ENCODE data around the gene CACNA2D2. TPM values are rescaled to one million over a fixed set of nuclear protein-coding genes. Genes with fewer than 3 reads are reported as not detected.

CACNA2D2 gene
- total RNA-seq, 1 donor from 2014 or later = 0.24 TPM

DNA sequence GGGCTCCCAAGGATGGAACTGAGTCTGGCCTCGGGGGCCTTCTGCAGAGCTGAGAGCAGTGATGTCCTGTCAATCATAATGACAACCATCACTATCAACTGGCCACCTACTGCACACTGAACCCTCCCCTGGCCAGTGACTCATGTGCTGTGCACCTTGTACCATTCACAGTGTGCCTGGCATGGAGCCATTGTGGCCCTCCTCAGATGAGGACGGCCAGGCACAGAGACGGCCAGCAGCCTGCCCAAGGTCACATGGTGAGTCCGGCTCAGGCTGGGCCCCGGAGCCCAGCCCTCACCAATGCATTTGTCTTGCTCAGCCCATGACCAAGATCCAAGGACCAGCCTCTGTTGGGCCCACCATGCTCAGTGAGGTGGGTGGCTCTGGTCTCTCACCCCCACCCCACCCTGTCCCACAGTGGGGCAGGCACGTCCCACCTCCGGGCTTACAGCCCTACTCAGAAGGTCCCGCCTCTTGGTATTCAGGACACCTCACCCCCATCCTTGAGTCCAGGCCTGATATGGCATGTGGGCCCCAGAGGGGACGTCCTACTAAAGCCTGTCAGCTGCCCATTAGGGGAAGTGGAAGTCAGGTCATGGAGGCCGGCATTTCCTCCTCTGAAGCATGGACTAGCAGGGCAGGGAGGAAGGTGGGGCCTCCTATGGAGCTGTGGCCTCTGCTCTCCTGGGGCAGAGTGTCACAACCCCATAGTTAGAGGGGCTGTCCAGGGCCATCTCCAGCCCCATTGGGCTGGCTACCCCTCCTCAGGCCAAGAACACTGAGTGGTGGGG is 108.2 kb downstream of the CACNA2D2 start:
- DNase-seq (ENCODE audit: low spot score) = no peak

GRCh38 chr3:50393061-50393460 is 110.4 kb downstream of the CACNA2D2 start:
- DNase-seq (ENCODE audit: low spot score) = no peak

GRCh38 chr3:50392101-50392715 is 111.2 kb downstream of the CACNA2D2 start:
- DNase-seq (ENCODE audit: low spot score) = no peak

GRCh38 chr3:50390508-50391224 is 112.8 kb downstream of the CACNA2D2 start:
- no peak for DNase-seq (ENCODE audit: low spot score)

DNA sequence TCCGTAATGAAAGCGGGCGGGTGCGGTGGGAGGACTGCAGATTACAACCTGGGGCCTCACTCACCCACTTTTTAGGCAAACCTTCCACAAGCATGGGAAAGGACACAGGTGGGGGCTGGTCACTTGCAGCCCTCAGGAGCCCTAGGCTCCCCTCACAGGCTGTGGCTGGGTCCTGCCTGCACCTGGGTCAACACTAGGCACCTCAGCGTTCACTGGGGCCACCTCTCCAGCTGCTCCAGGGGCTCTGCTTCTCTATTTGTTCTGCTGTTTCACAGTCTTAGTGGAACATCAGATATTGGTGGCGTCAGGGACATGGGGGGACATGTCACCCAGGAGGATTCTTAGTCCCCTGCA is 114.0 kb downstream of the CACNA2D2 start:
- no peak for DNase-seq (ENCODE audit: low spot score)

GRCh38 chr3:50388720-50389413 is 114.6 kb downstream of the CACNA2D2 start:
- no peak for DNase-seq (ENCODE audit: low spot score)

DNA sequence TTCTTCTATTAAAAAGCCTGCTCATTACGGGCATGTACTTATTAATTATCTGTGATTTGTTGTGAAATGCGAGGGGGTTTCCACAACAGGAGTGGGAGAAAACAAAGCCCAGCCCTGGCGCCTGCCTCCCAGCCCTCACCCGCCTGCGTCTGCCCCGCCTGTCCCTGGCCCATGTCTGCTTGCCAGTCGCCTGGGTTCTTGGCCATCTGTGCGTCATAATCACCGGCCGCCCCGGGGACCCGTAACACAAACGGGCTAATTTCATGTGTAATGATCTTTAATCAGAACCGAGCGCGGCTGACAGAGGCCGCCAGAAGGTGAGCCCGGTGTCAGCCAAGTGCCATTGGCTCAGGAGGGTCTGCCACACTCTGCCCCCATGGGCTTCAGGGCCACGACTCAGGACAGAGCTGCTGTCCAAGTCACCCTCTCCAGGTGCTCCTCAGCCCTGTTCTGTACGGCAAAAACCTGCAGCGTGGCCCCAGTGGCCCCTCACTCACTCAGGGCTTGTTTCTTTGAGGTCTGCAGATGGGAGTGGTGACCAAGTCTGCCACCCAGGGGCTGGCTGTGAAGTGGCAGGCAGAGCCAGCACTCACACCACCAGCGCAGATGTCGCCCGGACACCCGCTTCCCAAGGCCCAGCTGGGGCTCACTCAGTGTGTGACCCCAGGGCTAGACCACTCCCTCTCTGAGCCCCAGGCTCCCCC is 115.3 kb downstream of the CACNA2D2 start:
- no peak for DNase-seq (ENCODE audit: low spot score)

GRCh38 chr3:50385754-50386153 is 117.7 kb downstream of the CACNA2D2 start:
- no peak for DNase-seq (ENCODE audit: low spot score)

DNA sequence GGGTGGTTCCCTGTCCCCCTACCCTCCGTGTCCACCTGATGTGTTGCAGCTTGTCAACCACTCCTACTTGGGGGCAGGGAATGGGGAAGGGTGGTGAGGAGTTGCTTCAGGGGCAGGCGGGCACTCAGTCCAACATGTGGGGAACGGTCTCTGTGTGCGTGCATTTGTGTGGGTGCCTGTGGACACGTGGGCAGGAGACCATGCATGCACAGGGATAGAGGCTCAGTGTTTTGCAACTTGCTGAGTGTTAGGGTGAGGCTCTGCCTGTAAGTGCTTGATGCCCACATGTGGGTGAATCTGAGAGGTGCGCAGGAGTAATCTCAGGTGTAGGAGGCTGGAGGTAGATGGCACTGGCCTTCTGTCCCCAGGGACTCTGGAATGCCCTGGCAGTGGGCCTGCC is 119.7 kb downstream of the CACNA2D2 start:
- DNase-seq (ENCODE audit: low spot score) = no peak

- no peak for DNase-seq (ENCODE audit: low spot score)
Observed at GRCh38 chr3:50382722-50383121, 120.7 kb downstream of the CACNA2D2 start.

GRCh38 chr3:50381383-50381782 is 122.1 kb downstream of the CACNA2D2 start:
- DNase-seq (ENCODE audit: low spot score) = no peak

DNA sequence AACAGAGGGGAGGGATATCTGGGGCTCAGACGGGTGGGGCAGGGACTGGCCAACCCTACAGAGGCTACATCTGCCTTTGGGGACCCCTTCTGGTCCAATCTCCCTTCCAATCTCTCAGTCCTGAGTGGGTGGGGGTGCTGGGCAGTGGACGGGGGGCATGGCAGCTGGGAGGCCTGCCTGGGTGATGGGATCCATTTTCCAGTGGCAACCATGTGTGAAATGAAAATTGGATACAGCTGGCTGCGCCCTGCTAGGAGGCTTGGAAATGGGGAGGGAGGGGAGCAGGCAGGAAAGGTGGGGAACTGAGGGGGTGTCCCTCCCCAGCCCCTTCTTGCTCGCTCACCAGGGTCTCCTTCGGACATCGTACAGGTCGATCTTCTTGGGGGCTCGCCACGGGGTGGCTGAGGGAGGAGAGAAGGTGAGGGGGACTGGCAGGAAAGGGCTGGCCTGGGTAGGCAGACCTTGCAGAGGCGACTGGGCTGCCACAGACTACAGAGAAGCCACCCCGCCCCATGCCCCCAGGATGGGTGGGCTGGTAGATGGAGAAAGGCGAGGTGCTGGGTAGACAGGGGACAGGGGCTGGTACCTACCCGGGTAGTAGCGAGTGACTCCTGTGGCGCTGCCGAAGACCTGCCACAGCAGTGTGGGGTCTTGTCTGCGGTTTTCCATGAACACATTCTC is 122.9 kb downstream of the CACNA2D2 start:
- no peak for DNase-seq (ENCODE audit: low spot score)

- no peak for DNase-seq (ENCODE audit: low spot score)
Observed at GRCh38 chr3:50378757-50379156, 124.7 kb downstream of the CACNA2D2 start.

- DNase-seq (ENCODE audit: low spot score) = no peak
Observed at GRCh38 chr3:50378024-50378423, 125.4 kb downstream of the CACNA2D2 start.

DNA sequence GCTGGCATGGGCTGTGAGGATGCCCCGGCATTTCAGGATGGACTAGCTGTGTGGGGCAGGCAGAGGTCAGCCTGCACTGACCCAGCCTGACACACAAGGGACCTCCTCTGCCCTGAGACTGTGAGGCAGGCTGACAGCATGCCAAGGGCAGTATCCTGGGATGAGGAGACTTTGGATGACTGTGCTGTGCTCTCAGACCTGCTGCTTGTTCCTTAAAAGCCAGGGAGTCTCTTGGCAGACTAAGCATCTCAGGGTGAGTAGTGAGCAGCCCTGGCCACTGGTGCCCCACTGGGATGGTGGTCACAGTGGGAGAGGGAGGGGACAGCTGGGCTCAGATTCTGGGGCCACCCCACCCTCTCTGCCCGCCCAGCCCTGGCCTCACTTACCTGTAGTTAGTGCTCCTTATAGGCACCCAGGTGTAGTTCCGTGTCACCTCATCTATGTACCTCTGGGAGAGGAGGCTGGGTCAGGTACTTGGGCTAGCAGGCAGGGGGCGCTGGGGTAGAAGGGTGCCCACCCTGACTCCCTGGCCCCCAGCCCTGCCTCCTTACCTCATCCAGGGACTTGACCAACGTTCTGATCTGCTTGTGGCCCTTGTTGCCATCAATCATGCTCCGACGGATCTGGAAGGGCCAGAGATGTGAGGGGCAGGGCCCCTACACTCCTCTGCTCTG is 128.0 kb downstream of the CACNA2D2 start:
- DNase-seq (ENCODE audit: low spot score) = no peak

- DNase-seq (ENCODE audit: low spot score) = no peak
Observed at GRCh38 chr3:50374363-50375257, 128.8 kb downstream of the CACNA2D2 start.

GRCh38 chr3:50373146-50374051 is 130.0 kb downstream of the CACNA2D2 start:
- no peak for DNase-seq (ENCODE audit: low spot score)

DNA sequence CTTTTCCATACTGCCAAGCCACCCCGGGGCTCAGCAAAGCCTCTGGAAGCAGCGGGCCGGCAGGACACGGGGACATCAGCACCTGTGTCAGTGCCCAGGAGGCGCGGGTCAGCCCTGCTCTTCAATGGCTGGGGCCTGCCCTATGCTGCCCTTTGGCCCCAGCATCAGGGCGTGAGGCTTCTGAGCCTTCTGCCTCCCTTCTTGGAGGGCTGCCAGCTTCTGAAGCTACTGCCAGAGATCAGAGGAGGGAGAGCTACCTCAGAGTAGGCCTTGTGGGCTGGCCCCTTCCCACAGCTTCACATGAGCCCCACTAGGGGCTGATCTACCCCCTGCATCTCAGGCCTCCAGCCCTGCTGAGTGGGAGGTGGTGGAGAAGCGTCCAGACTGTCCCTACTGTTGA is 131.1 kb downstream of the CACNA2D2 start:
- peak; percentile 57 for DNase-seq (ENCODE audit: low spot score)

All from umbilical cord (tissue), 2 donors.